ENCODE results near the gene ZNF700.
"Not testable (repeated sequence)": the region's sequence is repeated elsewhere in the genome, so short reads cannot be mapped to it uniquely, and the experiment has no call there.

ZNF700 gene

GRCh38 chr19:11987405-11988281 lies 62.7 kb downstream of the ZNF700 start:
- peaks cover 21% of the 10 kb centered on the region for H3K4me1 Mint-ChIP-seq (ENCODE audit: low read depth)
- H3K9me3 Mint-ChIP-seq, result peaks cover 8% of the 10 kb centered on the region
- DNase-seq (ENCODE audit: low spot score), result peak; percentile 90
- H3K4me3 Mint-ChIP-seq, result peak overlapping the region; percentile 97
- H3K27me3 Mint-ChIP-seq (ENCODE audit: low read depth), result no peaks in the 10 kb centered on the region
- H3K36me3 Mint-ChIP-seq (ENCODE audit: low read depth), result peaks cover 22% of the 10 kb centered on the region
- peak overlapping the region; percentile 97 for H3K27ac Mint-ChIP-seq

- peaks cover 22% of the 10 kb centered on the region for H3K4me1 Mint-ChIP-seq (ENCODE audit: low read depth)
- peak overlapping the region; percentile 97 for H3K4me3 Mint-ChIP-seq
- H3K36me3 Mint-ChIP-seq (ENCODE audit: low read depth), result peaks cover 32% of the 10 kb centered on the region
- peak overlapping the region; percentile 97 for H3K27ac Mint-ChIP-seq
- no peaks in the 10 kb centered on the region for H3K27me3 Mint-ChIP-seq (ENCODE audit: low read depth)
- peaks cover 8% of the 10 kb centered on the region for H3K9me3 Mint-ChIP-seq
- DNase-seq (ENCODE audit: low spot score), result no peak
Measured at GRCh38 chr19:11989112-11989456, 64.2 kb downstream of the ZNF700 start.

- Mint-ChIP-seq H3K9me3 (peaks cover 16% of the 10 kb centered on the region), H3K36me3 (ENCODE audit: low read depth) (peaks cover 44% of the 10 kb centered on the region), H3K4me1 (ENCODE audit: low read depth) (peaks cover 21% of the 10 kb centered on the region)
- H3K4me3 Mint-ChIP-seq; H3K27me3 Mint-ChIP-seq (ENCODE audit: low read depth); H3K27ac Mint-ChIP-seq; DNase-seq (ENCODE audit: low spot score): not testable (repeated sequence)
Measured at GRCh38 chr19:11991921-11992320, 67.0 kb downstream of the ZNF700 start.

- H3K27me3 Mint-ChIP-seq (ENCODE audit: low read depth), result no peaks in the 10 kb centered on the region
- H3K9me3 Mint-ChIP-seq, result peaks cover 22% of the 10 kb centered on the region
- peaks cover 53% of the 10 kb centered on the region for H3K36me3 Mint-ChIP-seq (ENCODE audit: low read depth)
- H3K4me3 Mint-ChIP-seq, result no peak overlapping the region
- no peak for DNase-seq (ENCODE audit: low spot score)
- peaks cover 17% of the 10 kb centered on the region for H3K4me1 Mint-ChIP-seq (ENCODE audit: low read depth)
- H3K27ac Mint-ChIP-seq, result no peak overlapping the region
Measured at GRCh38 chr19:11995174-11995573, 70.3 kb downstream of the ZNF700 start.
